HepG2 (cell line): Measurements from ENCODE around the gene DENND2A.

ENCODE experiments used
- CTCF ChIP-seq: sonication (generic); formaldehyde crosslinking; IDR thresholded peaks from 2 replicates; pipeline ENCODE4 v1.5.0; 2020; ENCODE audit warnings: mild to moderate bottlenecking, missing genetic modification reagents, moderate library complexity
- TBP ChIP-seq: sonication (generic); formaldehyde crosslinking; IDR thresholded peaks from 2 replicates; pipeline ENCODE4 v1.5.0; 2020; ENCODE audit warnings: missing genetic modification reagents
- ZNF547 ChIP-seq: sonication (generic); formaldehyde crosslinking; IDR thresholded peaks from 2 replicates; pipeline ENCODE4 v1.5.1; 2020; ENCODE audit warnings: mild to moderate bottlenecking, missing genetic modification reagents

DNA sequence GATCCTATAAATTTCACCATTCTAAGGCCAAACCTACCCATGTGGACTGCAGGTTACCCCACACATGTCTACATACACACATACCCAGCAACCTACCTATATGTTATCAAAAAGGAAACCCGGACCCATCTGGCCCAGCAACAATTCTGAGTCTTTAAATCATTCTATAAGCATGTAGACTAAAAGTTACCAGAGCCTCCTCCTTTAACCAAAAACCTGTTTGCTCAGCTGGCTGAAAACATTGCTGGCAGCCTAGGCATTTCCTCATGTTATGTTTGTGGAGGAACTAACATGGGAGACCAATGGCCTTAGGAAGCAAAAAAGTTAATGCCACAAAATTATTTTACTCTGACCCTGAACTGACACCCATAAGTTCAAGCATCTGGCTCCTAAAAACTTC, 26.9 kb upstream of the DENND2A start:
- TF ChIP-seq ZNF547 (CRISPR knock-in tag) (no peak), CTCF (no peak), TBP (CRISPR knock-in tag) (no peak)
